NCI-H2227 (cell line): ENCODE measurements around the gene RBM19.
A peak's percentile ranks its signal among the peaks of the same experiment; 100 is the strongest.

Source experiments
- DNase-seq: peaks from one replicate; lab custom pipeline; 2025; ENCODE audit not compliant: unreplicated experiment; lab: John Stamatoyannopoulos, UW

The RBM19 gene

DNA sequence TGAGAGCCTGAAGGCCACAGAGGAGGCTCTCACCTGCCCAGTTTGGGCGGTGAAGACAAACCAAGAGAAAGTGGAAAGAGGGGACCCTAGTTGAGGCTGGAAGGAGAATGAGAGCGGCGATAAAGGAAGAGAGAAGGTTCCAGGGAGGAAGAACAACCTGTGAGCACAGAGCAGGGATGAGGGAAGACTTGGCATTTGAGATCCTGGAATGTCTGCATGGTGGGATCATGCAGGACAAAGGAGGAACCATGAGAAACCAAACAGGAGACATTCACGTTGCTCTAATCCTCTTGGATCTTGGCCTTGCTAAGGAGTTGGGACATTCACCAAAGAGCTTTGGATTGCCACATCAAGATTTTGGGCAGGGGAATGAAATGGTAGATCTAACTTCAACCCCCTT lies 22.9 kb upstream of the RBM19 start:
- DNase-seq: no peak

DNA sequence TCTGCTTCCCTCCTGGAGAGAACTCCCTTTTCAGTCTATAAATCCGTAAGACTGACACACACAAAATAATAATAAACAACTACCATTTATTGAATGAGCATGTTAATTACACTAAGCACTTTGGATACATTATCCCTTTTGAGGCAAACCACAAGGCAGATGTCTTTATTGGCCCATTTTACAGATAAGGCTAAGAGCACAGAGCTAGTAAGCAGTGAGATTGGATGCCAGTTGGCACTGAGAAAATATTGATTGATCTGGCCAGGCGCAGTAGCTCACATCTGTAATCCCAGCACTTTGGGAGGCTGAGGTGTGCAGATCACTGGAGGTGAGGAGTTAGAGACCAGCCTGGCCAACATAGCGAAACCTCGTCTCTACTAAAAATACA lies 21.9 kb upstream of the RBM19 start:
- DNase-seq: no peak

DNA sequence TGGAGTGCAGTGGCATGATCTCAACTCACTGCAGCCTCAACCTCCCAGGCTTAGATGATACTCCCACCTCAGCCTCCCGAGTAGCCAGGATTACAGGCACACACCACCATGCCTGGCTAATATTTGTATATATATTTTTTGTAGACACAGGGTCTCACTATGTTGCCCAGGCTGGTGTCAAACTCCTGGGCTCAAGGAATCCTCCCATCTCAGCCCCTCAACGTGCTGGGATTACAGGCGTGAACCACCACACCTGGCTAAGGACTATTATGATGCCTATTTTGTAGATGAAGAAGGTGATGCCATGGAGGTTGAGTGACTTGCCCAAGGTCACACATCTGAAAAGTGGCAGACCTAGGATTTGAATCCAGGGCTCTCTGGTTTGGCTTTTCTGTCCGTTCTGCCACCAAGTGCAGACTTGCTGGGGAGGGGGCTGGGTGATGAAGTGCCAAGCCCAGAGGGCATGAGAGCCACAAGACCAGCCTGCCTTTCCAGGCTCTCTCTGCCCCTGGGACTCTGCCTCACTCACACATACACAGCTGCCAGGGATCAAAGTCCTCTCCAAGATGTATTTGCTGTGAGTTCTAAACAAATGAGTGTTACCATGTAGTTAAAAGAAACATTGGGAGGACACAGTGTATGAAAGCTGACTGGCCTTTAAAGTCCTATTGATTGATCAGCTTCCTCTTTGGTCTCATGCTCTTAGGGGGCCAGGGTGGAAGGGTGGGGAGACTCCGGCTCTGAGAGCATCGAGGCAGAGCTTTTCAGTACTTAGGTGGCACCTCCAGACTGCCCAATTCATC lies 21.3 kb upstream of the RBM19 start:
- DNase-seq: no peak

DNA sequence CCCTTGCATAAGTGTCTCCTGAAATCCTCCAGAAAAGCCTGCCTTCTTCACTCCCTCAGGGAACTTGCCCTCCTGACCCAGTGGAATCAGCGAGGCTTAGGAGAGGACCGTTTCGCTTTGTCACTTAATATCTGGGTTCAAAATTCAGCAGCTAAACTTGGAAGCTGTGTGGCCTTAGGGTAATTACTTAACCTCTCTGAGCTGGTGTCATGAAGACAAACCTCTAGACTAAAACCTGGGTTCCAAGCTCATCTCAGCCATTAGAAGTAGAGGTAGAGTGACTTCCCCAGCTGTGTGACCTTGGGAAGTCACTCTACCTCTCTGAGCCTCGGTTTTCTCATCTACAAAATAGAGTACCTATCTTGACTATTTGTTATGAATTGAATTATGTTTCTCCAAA lies 18.3 kb upstream of the RBM19 start:
- DNase-seq: no peak

DNA sequence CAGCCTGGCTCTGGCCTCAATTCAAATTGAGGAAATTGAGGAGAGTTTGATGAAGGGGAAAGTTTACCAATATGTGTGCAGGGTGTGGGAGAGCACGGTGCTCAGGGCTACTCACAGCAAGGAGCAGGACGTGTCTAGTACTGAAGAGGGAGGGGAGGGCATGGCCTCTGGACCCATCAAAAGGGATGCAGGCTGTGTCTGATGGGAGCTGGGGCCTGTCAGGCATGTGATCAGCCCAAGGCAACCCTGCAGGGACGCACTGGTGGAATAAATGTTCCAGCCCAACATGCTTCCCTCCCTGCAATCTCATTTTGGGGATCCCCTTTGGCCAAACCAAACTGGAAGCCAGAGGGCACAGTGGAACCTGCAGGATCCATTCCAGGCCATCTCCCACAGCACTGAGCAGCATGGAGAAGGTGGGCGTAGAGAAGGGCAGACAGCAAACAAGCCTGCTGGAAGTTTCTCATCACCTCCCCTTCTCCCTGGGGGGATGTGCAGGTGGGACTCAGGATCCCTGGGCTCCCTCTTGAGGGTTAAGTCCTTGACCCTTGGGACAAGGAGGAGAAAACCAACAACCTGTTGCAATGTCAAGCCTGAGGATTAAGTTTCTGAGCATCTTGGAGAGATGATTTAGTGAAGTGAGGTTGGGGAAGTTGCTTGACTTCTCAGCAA lies 17.8 kb upstream of the RBM19 start:
- DNase-seq: no peak

DNA sequence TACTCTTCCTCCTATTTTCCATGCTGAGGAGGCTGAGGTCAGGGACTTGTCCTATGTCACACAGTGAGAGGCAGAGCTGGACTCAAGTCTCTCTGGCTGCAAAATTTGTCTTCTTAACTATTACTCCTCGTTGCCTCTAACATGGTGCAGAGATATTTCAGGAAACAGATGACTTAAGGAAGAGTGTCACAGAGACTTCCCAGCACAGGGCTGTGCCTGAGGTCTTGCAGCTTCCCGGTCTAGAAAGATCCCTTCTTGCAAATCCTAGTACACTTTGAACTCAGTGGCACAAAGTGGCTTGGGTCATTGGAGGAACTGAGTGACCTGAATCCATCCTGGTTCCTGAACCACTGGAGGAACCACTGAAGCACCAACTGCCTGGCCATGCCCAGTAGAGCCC lies 17.1 kb upstream of the RBM19 start:
- DNase-seq: no peak

DNA sequence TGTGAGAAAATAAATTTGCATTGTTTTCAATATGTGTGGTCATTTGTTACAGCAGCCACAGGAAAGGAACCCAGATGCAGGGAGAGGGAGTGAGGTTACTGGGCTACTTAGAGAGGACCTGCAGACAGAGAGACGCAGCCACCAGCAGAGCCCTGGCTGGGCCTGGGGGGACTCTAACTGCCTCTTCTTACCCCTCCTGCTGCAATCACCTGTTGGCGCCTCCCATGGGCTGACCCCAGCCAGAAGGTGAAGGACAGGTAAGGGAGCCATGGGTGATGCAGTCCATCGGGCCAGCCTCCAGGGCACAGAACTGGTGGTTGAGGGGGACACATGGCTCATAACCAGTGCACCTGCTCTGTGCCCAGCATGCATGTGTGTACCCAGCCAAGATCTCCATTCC lies 15.8 kb upstream of the RBM19 start:
- DNase-seq: no peak

DNA sequence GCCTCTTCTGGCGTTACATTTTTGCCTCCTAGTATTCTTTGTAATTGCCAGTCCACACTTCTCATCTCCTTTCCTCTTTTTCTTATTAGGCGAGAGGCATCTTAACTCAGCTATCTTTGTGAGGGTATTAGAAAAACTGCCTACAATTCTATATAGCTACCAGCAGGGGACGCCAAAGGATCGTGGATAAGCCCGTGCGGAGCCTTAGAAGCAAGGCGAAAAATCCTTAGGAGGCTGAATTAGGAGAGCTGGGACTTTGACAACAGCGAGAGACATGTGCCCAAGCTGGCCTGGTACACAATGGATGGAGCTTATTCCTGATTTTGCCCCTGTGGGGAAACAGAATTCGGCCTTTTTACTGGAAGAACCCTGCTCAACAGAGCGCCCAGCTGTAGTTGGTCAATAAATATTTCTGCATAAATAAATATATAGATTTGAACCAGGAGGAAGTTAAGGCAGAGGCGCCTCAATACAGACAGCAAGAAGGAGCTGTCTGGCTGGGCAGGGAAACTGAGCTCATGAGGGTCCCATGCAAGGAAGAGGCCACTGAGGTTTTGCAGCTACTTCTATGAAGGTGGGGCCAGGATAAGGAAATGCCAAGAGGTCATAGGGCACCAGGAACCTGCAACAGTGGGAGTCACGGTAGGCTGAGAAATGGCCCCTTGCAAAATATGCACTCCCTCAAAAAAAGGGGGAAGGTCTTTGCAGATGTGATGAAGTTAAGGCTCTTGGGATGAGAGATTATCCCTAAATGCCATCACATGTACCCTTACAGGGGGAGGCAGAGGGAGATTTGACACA lies 14.6 kb upstream of the RBM19 start:
- DNase-seq: peak; percentile 79

DNA sequence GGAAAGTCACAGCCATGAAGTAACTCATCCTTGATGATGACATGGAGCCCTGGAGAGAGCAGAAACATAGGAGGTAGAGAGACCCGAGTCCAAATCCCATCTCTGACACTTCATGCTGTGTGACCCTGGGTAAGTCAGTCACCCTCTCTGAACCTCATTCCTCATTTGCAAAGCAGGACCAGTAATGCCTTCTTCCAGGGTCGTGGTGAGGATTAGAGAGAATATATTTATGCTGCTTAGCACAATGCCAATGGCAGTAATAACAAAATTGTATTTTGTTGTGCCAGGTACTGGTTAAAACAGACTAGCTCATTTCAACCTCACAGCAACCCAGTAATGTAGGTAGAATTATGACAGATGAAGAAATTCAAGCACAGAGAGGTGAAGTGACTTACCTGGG lies 13.9 kb upstream of the RBM19 start:
- DNase-seq: no peak

DNA sequence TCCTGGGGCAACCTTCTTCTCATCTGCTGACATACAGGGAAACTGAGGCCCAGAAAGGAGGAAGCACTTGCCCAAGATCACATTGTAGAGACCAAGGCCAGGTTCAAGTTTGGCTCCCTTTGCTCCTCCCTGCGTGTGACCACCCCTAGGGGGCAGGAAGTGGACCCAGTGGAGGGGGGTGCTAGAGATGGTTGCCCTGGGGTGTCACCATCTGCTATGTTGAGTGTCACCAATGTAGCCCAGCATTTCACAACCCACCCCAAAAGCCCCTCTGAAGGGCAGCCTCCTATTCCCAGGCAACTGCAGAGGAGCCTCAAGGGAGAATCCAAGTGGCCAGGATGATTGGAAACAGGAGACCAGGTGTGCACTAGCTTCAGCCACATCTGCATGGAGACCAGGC lies 12.0 kb upstream of the RBM19 start:
- DNase-seq: no peak

DNA sequence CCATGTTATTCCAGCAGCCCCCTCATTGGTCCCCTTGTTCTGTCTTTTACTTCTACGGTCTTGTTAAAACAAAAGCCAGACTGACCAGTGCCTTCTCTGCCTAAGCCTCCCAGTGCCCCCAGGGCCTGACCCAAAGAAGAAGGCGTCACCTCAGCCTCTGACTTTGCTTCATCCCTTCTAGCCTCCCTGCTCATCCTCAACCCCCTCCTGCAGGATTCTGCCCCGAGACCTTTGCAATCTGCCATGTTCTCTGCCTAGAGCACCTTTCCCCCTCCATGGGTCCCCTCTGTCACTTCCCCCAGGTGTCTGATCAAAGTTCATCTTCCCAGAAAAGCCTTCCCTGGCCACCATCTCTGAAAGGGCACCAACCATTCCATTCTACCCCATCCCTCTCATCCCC lies 7.9 kb upstream of the RBM19 start:
- DNase-seq: no peak

DNA sequence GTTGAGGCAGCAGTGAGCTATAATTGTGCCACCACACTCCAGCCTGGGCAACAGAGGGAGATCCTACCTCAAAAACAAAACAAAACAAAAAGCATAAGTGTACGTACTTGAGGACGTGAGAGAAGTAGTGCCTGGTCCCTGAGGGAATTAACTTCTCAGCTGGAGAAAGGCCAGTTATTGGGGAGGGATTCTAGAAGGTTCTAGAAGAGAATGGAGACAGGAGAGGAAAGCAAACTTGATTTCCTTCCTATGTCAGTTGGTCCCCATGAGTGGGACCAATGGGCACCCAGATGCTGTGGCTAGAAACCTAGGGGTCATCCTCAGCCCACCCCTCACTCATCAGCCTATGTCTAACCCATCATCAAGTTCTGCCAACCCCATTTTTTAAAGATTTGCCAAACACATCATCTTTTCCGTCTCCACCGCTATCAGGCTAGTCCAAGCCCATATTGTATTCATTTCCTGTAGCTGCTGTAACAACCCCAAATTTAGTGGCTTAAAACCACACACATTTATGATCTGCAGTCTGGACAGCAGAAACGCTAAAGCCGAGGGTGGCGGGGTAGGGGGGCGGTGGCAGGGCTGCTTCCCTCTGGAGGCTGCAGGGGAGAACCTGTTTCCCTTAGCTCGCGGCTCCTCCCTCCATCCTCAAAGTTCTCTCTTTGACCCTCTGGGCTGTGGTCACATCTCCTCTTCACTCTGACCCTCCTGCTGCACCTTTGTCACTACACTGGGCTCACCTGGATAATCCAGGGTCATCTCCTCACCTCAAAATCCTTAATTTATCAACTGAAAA lies 7.2 kb upstream of the RBM19 start:
- DNase-seq: no peak

DNA sequence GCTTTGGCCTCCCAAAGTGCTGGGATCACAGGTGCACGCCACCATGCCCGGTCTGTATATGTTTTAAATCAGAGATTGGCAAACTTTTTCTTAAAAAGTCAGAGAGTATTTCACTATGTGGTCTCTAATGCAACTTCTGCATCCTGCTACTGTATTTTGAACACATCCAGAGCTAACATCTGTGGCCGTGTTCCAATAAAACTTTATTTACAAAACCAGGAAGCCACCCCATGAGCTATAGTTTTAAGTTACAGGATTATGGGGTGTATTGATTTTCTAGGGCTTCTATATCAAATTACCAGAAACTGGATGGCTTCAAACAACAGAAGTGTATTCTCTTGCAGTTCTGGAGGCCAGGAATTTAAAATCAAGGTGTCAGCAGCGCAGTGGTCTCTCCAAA lies 5.3 kb upstream of the RBM19 start:
- DNase-seq: no peak

DNA sequence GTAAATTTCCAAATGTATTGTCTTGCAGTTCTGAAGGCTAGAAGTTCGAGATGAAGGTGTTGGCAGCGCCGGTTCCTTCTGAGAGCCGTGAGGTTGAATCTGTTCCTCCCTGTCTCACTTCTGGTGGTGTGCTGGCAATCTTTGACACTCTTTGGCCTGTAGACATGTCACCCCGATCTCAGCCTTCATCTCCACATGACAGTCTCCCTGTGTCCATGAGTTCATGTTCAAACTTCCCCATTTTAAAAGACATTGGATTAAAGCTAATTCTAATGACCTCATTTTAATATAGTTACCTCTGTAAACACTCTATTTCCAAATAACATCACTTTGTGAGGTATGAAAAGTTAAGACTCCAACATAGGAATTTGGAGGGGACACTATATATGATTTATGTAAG lies 4.1 kb upstream of the RBM19 start:
- no peak for DNase-seq

DNA sequence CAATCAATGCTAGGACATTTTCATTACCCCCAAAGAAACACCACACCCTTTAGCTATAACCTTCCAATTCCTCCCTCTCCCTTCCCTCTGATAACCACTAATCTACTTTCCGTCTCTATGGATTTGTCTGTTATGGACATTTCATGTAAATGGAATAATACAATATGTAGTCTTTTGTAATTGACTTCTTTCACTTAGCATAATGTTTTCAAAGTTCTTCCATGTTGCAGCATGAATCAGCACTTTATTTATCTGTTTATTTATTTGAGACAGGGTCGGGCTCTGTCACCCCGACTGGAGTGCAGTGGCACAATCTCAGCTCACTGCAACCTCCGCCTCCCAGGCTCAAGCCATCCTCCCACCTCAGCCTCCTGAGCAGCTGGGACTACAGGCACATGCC lies 1.2 kb upstream of the RBM19 start:
- no peak for DNase-seq

DNA sequence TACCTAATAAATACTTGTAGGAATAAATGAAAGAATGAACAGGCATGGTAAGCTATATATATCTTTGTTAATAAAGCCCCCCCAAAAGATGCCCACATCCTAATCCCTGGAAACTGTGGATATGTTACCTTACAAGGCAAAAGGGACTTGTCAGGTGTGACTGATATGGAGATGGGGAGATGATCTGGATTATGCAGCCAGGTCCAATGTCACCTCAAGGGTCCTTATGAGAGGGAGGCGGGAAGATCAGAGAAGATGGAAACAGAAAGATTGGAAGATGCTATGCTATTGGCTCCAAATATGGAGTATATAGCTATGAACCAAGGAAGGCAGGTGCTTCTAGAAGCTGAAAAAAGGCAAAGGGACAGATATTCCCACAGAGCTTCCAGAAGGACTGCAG lies 3.4 kb downstream of the RBM19 start:
- no peak for DNase-seq

DNA sequence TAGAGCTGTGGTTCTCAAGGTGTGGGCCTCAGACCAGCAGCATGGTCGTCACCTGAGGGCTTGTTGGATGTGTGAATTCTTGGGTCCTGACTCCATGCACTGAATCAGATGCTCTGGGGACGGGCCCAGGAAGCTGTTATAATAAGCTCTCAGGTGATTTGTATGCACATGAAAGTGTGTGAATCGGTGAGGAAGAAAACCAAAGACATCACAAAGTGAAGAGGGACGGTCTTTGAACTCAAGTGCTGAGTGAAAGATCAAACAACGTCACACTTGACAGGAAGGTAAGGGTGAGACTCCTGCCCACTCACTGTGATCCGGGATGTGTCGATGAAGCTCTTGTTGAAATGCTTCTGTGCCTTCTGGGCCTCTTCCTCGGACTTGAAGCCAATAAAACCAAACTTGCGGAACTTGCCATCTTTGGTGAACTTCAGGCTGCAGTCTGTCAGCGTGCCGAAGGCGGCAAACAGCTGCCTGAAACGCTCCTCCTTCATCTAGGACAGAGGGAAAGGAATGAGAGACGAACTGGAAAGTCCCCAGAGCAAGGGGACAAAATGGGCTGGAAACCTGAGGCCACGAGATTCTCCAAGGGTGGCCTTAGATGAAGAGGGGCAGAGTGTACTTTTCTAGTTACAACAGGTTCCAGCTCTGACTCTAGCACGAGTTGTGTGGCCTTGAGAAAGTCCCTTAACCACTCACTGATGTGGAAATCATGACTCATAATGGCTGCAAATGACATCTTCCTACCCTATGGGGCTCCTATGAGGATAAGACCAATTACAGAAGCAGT lies 4.0 kb downstream of the RBM19 start:
- DNase-seq: no peak

DNA sequence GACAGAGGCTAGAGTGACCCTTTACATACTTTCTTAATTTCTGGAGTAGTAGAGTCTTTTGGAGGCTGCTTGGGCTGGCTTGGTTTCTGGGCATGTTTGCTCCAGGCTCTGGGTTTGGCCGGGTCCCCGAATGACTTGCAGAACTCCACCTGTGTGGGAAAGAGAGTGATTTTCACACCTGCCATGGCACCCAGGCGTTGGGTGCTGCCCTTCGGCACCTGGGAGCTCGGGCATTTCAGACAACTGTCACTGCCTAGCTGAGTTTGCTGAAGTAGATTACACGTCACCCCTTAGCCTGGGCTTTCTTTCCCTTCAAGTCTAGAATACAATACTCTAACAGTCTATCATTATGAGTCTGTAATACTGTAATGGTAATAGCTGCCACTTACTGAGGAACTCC lies 6.1 kb downstream of the RBM19 start:
- no peak for DNase-seq

DNA sequence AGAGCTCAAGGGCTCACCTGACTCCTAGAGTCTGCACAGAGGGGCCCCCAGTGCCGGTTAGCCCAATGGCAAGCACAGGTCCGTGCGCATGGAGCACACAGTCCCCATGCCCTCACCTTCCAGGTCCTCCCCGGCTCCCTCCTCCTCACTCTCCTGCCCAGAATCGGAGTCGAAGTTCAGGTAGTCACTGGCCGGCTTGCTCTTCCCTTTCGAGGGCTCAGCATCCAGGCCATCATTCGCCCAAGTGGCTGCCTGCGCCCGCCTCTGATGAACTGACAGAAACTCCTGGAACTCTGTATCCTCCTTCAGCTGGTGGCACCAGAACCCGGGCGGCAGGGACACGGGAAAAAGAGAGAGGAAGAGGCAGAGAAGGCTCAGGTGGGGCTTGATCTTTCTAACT lies 7.0 kb downstream of the RBM19 start:
- DNase-seq: no peak

DNA sequence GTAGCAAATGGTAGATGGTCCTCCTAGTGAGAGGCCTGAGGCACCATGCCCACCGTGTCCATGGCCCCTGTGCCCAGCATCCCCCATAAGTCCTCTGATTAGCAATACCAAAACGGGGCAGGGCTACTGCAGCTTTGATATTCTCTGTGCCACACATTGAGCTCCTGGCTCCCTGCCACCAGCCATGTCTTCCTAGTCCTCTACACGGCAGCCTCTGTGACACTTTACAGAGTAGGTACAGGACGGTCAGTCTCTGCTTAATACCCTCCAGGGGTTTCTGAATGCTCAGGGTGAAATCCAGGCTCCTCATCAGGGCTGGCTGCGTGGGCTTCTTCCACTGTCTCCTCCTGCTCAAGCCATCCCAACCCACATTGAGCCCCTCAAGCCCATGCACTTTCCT lies 8.0 kb downstream of the RBM19 start:
- no peak for DNase-seq

DNA sequence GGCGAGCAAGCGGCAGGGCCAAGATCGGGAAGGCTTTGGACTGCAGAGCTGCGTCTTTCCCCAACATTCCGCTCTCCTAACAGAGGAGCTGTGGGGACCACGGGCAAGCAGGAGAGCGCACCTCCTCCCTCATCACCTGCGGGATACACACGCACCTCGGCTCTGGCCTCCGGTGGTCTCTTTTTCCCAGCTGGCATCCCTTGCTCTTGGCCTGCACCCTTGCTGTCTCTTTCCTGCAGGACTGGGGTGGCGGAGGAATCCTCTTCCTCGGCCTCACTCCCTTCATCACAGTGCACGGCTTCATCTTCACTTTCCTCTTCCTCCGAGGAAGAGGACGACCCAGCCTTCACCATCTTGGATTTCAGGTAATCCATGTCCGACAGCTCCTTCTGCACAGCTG lies 8.5 kb downstream of the RBM19 start:
- no peak for DNase-seq
